A673 (cell line): ENCODE results near the gene GIMAP6. TPM values are rescaled to one million over a fixed set of nuclear protein-coding genes. Genes with fewer than 3 reads are reported as not detected.
"Not testable (repeated sequence)": the region's sequence is repeated elsewhere in the genome, so short reads cannot be mapped to it uniquely, and the experiment has no call there.

Experiments
- Bru-seq: library from RNA; stranded (reverse); fragments of 400-500 nt; gene quantifications from one replicate; lab custom pipeline; 2021; lab: Mats Ljungman, UMichigan
- BruChase-seq, 2 experiments: library from RNA; stranded (reverse); fragments of 400-500 nt; gene quantifications; one replicate each; lab custom pipeline; 2021; lab: Mats Ljungman, UMichigan
- BruUV-seq: library from RNA; stranded (reverse); fragments of 400-500 nt; replicated peaks from 2 replicates; lab custom pipeline; 2021; lab: Mats Ljungman, UMichigan
- CTCF ChIA-PET: fragments of 300-600 bp; sonication (Branson Sonifier 250); formaldehyde crosslinking; loops from one replicate; lab custom pipeline; 2022; ENCODE audit warnings: antibody characterized with exemption; lab: Charles Lee
- POLR2A ChIA-PET: fragments of 300-600 bp; sonication (Branson Sonifier 250); formaldehyde crosslinking; loops from one replicate; lab custom pipeline; 2022; ENCODE audit warnings: antibody characterized with exemption; ENCODE audit not compliant: low non-redundant PET; lab: Charles Lee
- DNase-seq: peaks from one replicate; pipeline ENCODE4 v3.0.0-alpha.2; 2015; ENCODE audit warnings: low spot score
- H3K27ac ChIP-seq: fragments of 200-600 bp; sonication (generic); 2 replicates; pipeline ENCODE4 v1.5.1; 2016; ENCODE audit warnings: mixed run types, low read depth, mild to moderate bottlenecking, mixed read lengths, antibody characterized with exemption, low read length; ENCODE audit not compliant: poor library complexity, severe bottlenecking
- H3K27me3 ChIP-seq: fragments of 200-600 bp; sonication (generic); replicated peaks from 2 replicates; pipeline ENCODE4 v1.6.1; 2017; ENCODE audit warnings: mixed run types, low read depth, mild to moderate bottlenecking, mixed read lengths, antibody characterized with exemption, low read length; ENCODE audit not compliant: insufficient read depth, poor library complexity
- H3K36me3 ChIP-seq: fragments of 200-600 bp; sonication (generic); 2 replicates; pipeline ENCODE4 v1.6.1; 2016; ENCODE audit warnings: mixed run types, mild to moderate bottlenecking, mixed read lengths, antibody characterized with exemption, low read length; ENCODE audit not compliant: insufficient read depth, poor library complexity, severe bottlenecking
- H3K4me1 ChIP-seq: fragments of 200-600 bp; sonication (generic); 2 replicates; pipeline ENCODE4 v1.6.1; 2017; ENCODE audit warnings: mixed run types, mild to moderate bottlenecking, mixed read lengths, antibody characterized with exemption, low read length; ENCODE audit not compliant: insufficient read depth, poor library complexity, severe bottlenecking
- H3K4me3 ChIP-seq: fragments of 200-600 bp; sonication (generic); 2 replicates; pipeline ENCODE4 v1.5.1; 2016; ENCODE audit warnings: low read depth, mixed run types, mild to moderate bottlenecking, mixed read lengths, low read length; ENCODE audit not compliant: poor library complexity, severe bottlenecking
- H3K9me3 ChIP-seq: fragments of 200-600 bp; sonication (generic); 2 replicates; pipeline ENCODE4 v1.6.1; 2016; ENCODE audit warnings: mixed run types, low read depth, mild to moderate bottlenecking, mixed read lengths, antibody characterized with exemption, low read length; ENCODE audit not compliant: poor library complexity, severe bottlenecking
- EZH2 ChIP-seq: fragments of 200-600 bp; sonication (generic); IDR thresholded peaks from 2 replicates; pipeline ENCODE4 v1.6.1; 2017; ENCODE audit warnings: borderline replicate concordance, low read depth, mild to moderate bottlenecking, mixed read lengths, antibody characterized with exemption, low read length; ENCODE audit not compliant: poor library complexity, severe bottlenecking
- intact Hi-C: fragments of 100-400 bp; cut with micrococcal nuclease; formaldehyde crosslinking; loops from one replicate; pipeline ENCODE4 v1.10.0; 2022; ENCODE audit not compliant: unreplicated experiment
- long read RNA-seq: library from polyadenylated mRNA; stranded (forward); transcript quantifications from one replicate; pipeline ENCODE4 v2.0.0, GENCODE V29; 2022
- total RNA-seq: library from RNA; stranded (reverse); gene quantifications from 2 replicates; pipeline ENCODE4 v1.2.3, GENCODE V29; 2021
- TF ChIP-seq, protein P1 (sequence below): fragments of 300-800, 200-600 bp; sonication (generic); conservative IDR thresholded peaks from 2 replicates; pipeline ENCODE4 v1.5.1; 2017; ENCODE audit warnings: low read depth, mild to moderate bottlenecking, antibody characterized with exemption, low read length, moderate library complexity, mixed read lengths

GIMAP6 gene
- total RNA-seq: not detected in 2 replicates
- Bru-seq, nascent RNA: not detected
- BruChase-seq, experiment 1, labeled RNA remaining after a 2-hour chase: not detected
- not detected for BruChase-seq, experiment 2, labeled RNA remaining after a 6-hour chase
- long read RNA-seq: 0 reads

GRCh38 chr7:150631866-150632864 lies at the start of gene GIMAP6:
TSS of gene GIMAP6 (minus strand) at chr7:150632385. CDS start at chr7:150630142, 2,243 bp downstream.
- no peak within 1 kb of the TSS for H3K4me3 ChIP-seq
- no peak within 1 kb of the TSS for H3K27ac ChIP-seq

DNA sequence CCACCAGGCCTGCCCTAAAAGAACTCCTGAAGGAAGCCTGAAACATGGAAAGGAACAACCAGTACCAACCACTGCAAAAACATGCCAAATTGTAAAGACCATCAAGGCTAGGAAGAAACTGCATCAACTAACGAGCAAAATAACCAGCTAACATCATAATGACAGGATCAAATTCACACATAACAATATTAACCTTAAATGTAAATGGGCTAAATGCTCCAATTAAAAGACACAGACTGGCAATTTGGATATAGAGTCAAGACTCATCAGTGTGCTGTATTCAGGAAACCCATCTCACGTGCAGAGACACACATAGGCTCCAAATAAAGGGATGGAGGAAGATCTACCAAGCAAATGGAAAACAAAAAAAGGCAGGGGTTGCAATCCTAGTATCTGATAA lies 48.2 kb upstream of the GIMAP6 start:
- DNase-seq, intact Hi-C loops, H3K36me3 ChIP-seq, CTCF ChIA-PET, H3K4me1 ChIP-seq, H3K4me3 ChIP-seq, BruUV-seq, H3K9me3 ChIP-seq, H3K27me3 ChIP-seq, H3K27ac ChIP-seq: not testable (repeated sequence)
- POLR2A ChIA-PET: interaction anchor here (0.6 kb wide), 1 partner anchor 475 kb away, joined by 3 read pairs; no protein-coding TSS in a partner anchor

More at GRCh38 chr7:150631866-150632864, at the start of gene GIMAP6:
- DNase-seq: no peak
- no peaks in the 10 kb centered on the region for H3K9me3 ChIP-seq
- H3K4me1 ChIP-seq: no peaks in the 10 kb centered on the region
- ChIA-PET CTCF (no interaction called here), POLR2A (no interaction called here)
- no TSS peak for BruUV-seq
- no peaks in the 10 kb centered on the region for H3K36me3 ChIP-seq
- intact Hi-C loops: no loop called here
- TF ChIP-seq EZH2: no peak
- TF ChIP-seq, protein P1, sequence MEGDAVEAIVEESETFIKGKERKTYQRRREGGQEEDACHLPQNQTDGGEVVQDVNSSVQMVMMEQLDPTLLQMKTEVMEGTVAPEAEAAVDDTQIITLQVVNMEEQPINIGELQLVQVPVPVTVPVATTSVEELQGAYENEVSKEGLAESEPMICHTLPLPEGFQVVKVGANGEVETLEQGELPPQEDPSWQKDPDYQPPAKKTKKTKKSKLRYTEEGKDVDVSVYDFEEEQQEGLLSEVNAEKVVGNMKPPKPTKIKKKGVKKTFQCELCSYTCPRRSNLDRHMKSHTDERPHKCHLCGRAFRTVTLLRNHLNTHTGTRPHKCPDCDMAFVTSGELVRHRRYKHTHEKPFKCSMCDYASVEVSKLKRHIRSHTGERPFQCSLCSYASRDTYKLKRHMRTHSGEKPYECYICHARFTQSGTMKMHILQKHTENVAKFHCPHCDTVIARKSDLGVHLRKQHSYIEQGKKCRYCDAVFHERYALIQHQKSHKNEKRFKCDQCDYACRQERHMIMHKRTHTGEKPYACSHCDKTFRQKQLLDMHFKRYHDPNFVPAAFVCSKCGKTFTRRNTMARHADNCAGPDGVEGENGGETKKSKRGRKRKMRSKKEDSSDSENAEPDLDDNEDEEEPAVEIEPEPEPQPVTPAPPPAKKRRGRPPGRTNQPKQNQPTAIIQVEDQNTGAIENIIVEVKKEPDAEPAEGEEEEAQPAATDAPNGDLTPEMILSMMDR: no peak
- H3K27me3 ChIP-seq: no peaks in the 10 kb centered on the region

DNA sequence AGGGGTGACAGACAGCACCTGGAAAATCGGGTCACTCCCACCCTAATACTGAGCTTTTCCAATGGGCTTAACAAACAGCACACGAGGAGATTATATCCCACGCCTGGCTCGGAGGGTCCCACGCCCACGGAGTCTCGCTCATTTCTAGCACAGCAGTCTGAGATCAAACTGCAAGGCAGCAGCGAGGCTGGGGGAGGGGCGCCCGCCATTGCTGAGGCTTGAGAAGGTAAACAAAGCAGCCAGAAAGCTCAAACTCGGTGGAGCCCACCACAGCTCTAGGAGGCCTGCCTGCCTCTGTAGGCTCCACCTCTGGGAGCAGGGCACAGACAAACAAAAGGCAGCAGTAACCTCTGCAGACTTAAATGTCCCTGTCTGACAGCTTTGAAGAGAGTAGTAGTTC lies 46.4 kb upstream of the GIMAP6 start:
- CTCF ChIA-PET, BruUV-seq, POLR2A ChIA-PET, H3K4me3 ChIP-seq, intact Hi-C loops, H3K4me1 ChIP-seq, H3K9me3 ChIP-seq, H3K27me3 ChIP-seq, H3K36me3 ChIP-seq, H3K27ac ChIP-seq, DNase-seq: not testable (repeated sequence)

GRCh38 chr7:150676854-150677253 lies 44.7 kb upstream of the GIMAP6 start:
- CTCF ChIA-PET: not testable (repeated sequence)

GRCh38 chr7:150676276-150676675 lies 44.1 kb upstream of the GIMAP6 start:
- CTCF ChIA-PET, H3K27ac ChIP-seq, POLR2A ChIA-PET: not testable (repeated sequence)

More at GRCh38 chr7:150676854-150677253, 44.7 kb upstream of the GIMAP6 start:
- POLR2A ChIA-PET, H3K27ac ChIP-seq, BruUV-seq, H3K27me3 ChIP-seq, H3K36me3 ChIP-seq, intact Hi-C loops, H3K9me3 ChIP-seq, H3K4me1 ChIP-seq, DNase-seq, H3K4me3 ChIP-seq: not testable (repeated sequence)

More at GRCh38 chr7:150676276-150676675, 44.1 kb upstream of the GIMAP6 start:
- H3K4me3 ChIP-seq, DNase-seq, H3K27me3 ChIP-seq, intact Hi-C loops, H3K4me1 ChIP-seq, H3K9me3 ChIP-seq, BruUV-seq, H3K36me3 ChIP-seq: not testable (repeated sequence)
